OCI-LY7 (cell line): ENCODE results near the gene TEX14. TPM values are rescaled to one million over a fixed set of nuclear protein-coding genes. Genes with fewer than 3 reads are reported as not detected.
A peak's percentile ranks its signal among the peaks of the same experiment; 100 is the strongest.

ENCODE experiments used
- BruUV-seq: library from RNA; stranded (reverse); fragments of 400-500 nt; replicated peaks from 2 replicates; lab custom pipeline; 2021; lab: Mats Ljungman, UMichigan
- CTCF ChIA-PET: fragments of 300-600 bp; sonication (Branson Sonifier 250); formaldehyde crosslinking; loops from one replicate; lab custom pipeline; 2022; ENCODE audit warnings: antibody characterized with exemption; ENCODE audit not compliant: unreplicated experiment; lab: Charles Lee
- POLR2A ChIA-PET: fragments of 300-600 bp; sonication (Branson Sonifier 250); formaldehyde crosslinking; loops from one replicate; lab custom pipeline; 2022; ENCODE audit warnings: antibody characterized with exemption; lab: Charles Lee
- DNase-seq: peaks from one replicate; pipeline ENCODE4 v3.0.0-alpha.2; 2015; ENCODE audit warnings: low spot score
- H2AFZ ChIP-seq: fragments of 200-600 bp; sonication (generic), shearing (Covaris generic); 2 replicates; pipeline ENCODE4 v1.6.1; 2014; ENCODE audit warnings: mild to moderate bottlenecking, antibody characterized with exemption, low read length, moderate library complexity
- H3K27ac ChIP-seq: fragments of 200-600 bp; sonication (generic); 2 replicates; pipeline ENCODE4 v1.5.1; 2014; ENCODE audit warnings: mixed run types, low read depth, mild to moderate bottlenecking, moderate library complexity, low read length, inconsistent platforms; ENCODE audit not compliant: poor library complexity, severe bottlenecking
- H3K36me3 ChIP-seq: fragments of 200-600 bp; sonication (generic); 2 replicates; pipeline ENCODE4 v1.6.1; 2014; ENCODE audit warnings: mild to moderate bottlenecking, antibody characterized with exemption, low read length, moderate library complexity, mixed read lengths; ENCODE audit not compliant: insufficient read depth
- H3K4me1 ChIP-seq: fragments of 200-600 bp; sonication (generic); 2 replicates; pipeline ENCODE4 v1.5.1; 2014; ENCODE audit warnings: mild to moderate bottlenecking, low read length; ENCODE audit not compliant: insufficient read depth, poor library complexity, severe bottlenecking
- H3K4me2 ChIP-seq: fragments of 200-600 bp; sonication (generic); 2 replicates; pipeline ENCODE4 v1.6.1; 2014; ENCODE audit warnings: mild to moderate bottlenecking, low read length
- H3K4me3 ChIP-seq: fragments of 200-600 bp; sonication (generic); 2 replicates; pipeline ENCODE4 v1.5.1; 2014; ENCODE audit warnings: mild to moderate bottlenecking, low read depth, low read length; ENCODE audit not compliant: poor library complexity, severe bottlenecking
- H3K79me2 ChIP-seq: fragments of 200-600 bp; sonication (generic); 2 replicates; pipeline ENCODE4 v1.6.1; 2016; ENCODE audit warnings: low read depth, mild to moderate bottlenecking, low read length, moderate library complexity, mixed read lengths; ENCODE audit not compliant: insufficient read depth
- H3K9me2 ChIP-seq: fragments of 200-600 bp; sonication (generic); 2 replicates; pipeline ENCODE4 v1.6.1; 2016; ENCODE audit warnings: mild to moderate bottlenecking, low read length, mixed read lengths; ENCODE audit not compliant: insufficient read depth
- H3K9me3 ChIP-seq: fragments of 200-600 bp; sonication (generic); 2 replicates; pipeline ENCODE4 v1.6.1; 2014; ENCODE audit warnings: mild to moderate bottlenecking, mixed run types, low read length, mixed read lengths
- H4K20me1 ChIP-seq: fragments of 200-600 bp; sonication (generic); 2 replicates; pipeline ENCODE4 v1.6.1; 2014; ENCODE audit warnings: mild to moderate bottlenecking, antibody characterized with exemption, low read length, moderate library complexity, mixed read lengths; ENCODE audit not compliant: insufficient read depth
- EZH2phosphoT487 ChIP-seq: fragments of 200-600 bp; sonication (generic); IDR thresholded peaks from 2 replicates; pipeline ENCODE4 v1.6.1; 2018; ENCODE audit warnings: low read depth, borderline replicate concordance, mild to moderate bottlenecking, mixed run types, antibody characterized with exemption, low read length, moderate library complexity, mixed read lengths
- intact Hi-C: fragments of 100-400 bp; cut with micrococcal nuclease; formaldehyde crosslinking; loops from one replicate; pipeline ENCODE4 v1.10.0; 2022; ENCODE audit not compliant: unreplicated experiment
- total RNA-seq, 2 experiments: library from RNA; depleted of rRNA in 1 of 2; stranded (reverse); fragments of >200 nt in 1 of 2; shearing (Covaris generic) in 1 of 2; gene quantifications; 2 replicates each; pipeline ENCODE4 v1.2.3, GENCODE V29; 2014 to 2022
- TF ChIP-seq, protein P1 (sequence below): fragments of 200-600 bp; sonication (generic); conservative IDR thresholded peaks from 2 replicates; pipeline ENCODE4 v1.5.1; 2014; ENCODE audit warnings: mild to moderate bottlenecking, antibody characterized with exemption, low read length, moderate library complexity, mixed read lengths

TEX14 gene
- total RNA-seq, 2 experiments from 2014 or later, result 0.69 to 2.3 TPM

DNA sequence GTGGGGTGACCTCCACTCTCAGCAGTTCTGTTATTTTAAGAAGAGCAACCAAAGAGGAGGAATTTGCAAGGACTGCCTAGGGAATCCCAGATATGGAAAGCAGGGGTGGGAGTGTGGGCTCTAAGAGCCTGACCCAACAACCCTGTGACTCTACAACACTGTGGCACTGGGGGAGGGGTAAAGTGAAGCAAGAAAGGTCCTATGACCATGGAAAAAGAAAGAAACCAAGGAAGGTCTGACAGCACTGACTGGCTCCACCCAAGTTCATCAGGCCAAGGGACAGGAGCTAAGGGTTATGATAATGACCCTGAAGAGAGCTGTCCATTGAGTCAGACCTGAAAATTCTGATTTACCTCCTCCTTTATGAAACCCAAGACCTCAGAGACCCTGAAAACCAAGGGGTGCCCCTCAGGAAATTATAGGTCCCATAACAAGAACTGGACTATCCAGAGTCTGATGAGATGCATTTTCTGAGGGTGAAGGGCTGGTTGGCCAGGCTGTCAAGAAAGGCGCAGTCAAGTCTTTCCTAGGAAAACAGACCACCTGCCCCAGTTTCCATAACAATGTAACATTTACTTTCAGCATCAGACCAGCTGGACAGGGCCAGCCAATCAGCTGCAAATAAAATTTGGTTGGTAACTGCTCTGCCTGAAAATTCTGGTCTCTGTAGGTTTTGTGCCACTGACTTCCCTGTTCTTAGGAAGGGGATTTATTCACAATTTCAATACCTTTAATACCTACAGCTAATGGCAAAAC, 123.6 kb downstream of the TEX14 start:
- no peaks in the 10 kb centered on the region for H3K36me3 ChIP-seq
- no peaks in the 10 kb centered on the region for H4K20me1 ChIP-seq
- ChIA-PET POLR2A (interaction anchor here (0.9 to 1.4 kb wide), 4 partner anchors 11 to 64 kb away, joined by 3 to 4 read pairs (median 3); no protein-coding TSS in a partner anchor), CTCF (no interaction called here)
- BruUV-seq, result no TSS peak
- peak overlapping the region; percentile 59; the same call in 1 of the 2 replicates for H2AFZ ChIP-seq
- intact Hi-C loops, result no loop called here
- no peak for TF ChIP-seq EZH2phosphoT487
- TF ChIP-seq, protein P1, sequence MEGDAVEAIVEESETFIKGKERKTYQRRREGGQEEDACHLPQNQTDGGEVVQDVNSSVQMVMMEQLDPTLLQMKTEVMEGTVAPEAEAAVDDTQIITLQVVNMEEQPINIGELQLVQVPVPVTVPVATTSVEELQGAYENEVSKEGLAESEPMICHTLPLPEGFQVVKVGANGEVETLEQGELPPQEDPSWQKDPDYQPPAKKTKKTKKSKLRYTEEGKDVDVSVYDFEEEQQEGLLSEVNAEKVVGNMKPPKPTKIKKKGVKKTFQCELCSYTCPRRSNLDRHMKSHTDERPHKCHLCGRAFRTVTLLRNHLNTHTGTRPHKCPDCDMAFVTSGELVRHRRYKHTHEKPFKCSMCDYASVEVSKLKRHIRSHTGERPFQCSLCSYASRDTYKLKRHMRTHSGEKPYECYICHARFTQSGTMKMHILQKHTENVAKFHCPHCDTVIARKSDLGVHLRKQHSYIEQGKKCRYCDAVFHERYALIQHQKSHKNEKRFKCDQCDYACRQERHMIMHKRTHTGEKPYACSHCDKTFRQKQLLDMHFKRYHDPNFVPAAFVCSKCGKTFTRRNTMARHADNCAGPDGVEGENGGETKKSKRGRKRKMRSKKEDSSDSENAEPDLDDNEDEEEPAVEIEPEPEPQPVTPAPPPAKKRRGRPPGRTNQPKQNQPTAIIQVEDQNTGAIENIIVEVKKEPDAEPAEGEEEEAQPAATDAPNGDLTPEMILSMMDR, result no peak
- DNase-seq, result no peak
- H3K4me1 ChIP-seq, result peaks cover 79% of the 10 kb centered on the region
- no peaks in the 10 kb centered on the region for H3K79me2 ChIP-seq
- no peak overlapping the region for H3K4me3 ChIP-seq
- no peaks in the 10 kb centered on the region for H3K9me3 ChIP-seq
- H3K9me2 ChIP-seq, result no peaks in the 10 kb centered on the region
- H3K27ac ChIP-seq, result peak overlapping the region; percentile 10
- H3K4me2 ChIP-seq, result peak overlapping the region; percentile 8; the same call in 1 of the 2 replicates

DNA sequence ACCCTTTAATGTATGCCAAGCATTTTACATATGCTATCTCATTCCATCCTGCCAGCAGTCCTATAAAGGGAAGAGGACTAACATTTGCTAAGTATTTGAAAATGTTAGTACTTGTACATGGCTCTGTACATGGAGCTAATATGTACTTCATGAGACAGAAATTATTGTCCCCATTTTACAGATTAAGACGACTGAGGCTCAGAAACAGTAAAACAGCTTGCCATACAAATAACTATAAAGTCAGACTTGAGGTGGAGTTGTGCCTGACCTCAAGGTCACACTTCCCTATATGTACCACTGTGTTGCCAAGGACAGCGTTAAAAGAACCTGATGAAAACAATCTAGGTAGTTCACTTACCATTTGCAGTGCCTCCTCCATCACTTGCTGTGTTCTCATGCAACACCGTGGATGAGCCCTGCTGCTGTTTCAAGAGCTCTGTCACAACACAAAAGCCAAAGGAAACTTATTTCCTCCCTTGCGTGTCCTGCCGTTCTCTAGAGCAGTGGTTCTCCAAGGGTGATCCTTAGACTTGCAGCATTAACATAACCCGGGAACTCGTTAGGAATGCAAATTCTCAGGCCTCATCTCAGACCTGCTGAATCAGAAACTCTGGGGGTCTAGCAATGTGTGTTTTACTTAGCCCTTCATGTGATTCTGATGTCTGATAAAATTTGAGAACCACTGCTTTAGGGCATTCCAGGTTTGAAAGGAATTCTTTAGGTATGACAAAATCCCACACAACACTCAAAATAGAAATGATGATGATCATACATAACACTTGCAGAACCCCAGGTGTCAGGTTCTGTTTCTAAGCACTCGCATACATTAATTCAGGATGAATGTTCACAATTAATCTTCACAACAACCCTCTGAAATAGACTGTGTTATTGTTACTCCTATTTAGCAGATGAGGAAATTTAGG, 126.2 kb downstream of the TEX14 start:
- ChIA-PET POLR2A (interaction anchor here (0.5 to 2.2 kb wide), 2 partner anchors 66 to 129 kb away, joined by 5 to 14 read pairs; no protein-coding TSS in a partner anchor), CTCF (interaction anchor here (0.6 to 0.7 kb wide), 2 partner anchors 11 to 322 kb away, joined by 3 read pairs; no protein-coding TSS in a partner anchor)
- Histone ChIP-seq H3K9me3 (no peaks in the 10 kb centered on the region), H3K27ac (peak overlapping the region; percentile 80), H3K4me2 (peak overlapping the region; percentile 66), H4K20me1 (no peaks in the 10 kb centered on the region), H3K4me1 (peaks cover 80% of the 10 kb centered on the region), H3K79me2 (no peaks in the 10 kb centered on the region), H3K36me3 (no peaks in the 10 kb centered on the region), H3K4me3 (peak overlapping the region; percentile 38), H3K9me2 (no peaks in the 10 kb centered on the region), H2AFZ (peak overlapping the region; percentile 11; the same call in 1 of the 2 replicates)
- TF ChIP-seq EZH2phosphoT487, result no peak
- TF ChIP-seq, protein P1, result no peak
- BruUV-seq, result no TSS peak
- intact Hi-C loops, result loop anchor here (1.0 kb wide), 1 partner anchor 47 kb away; no protein-coding TSS in a partner anchor
- DNase-seq, result peak; percentile 45
